GM21528 (cell line): Measurements from ENCODE around the gene ETV6.
A peak's percentile ranks its signal among the peaks of the same experiment; 100 is the strongest.

ENCODE experiments used
- ATAC-seq: cut with Tn5 transposase; IDR thresholded peaks from one replicate; pipeline ENCODE4 v1.9.1; 2021; ENCODE audit warnings: mild to moderate bottlenecking, moderate library complexity; ENCODE audit not compliant: unreplicated experiment, low FRiP score

The ETV6 gene

GRCh38 chr12:11712491-11712890, 63.0 kb downstream of the ETV6 start:
- ATAC-seq = no peak

GRCh38 chr12:11713202-11713601, 63.7 kb downstream of the ETV6 start:
- ATAC-seq = no peak

GRCh38 chr12:11714626-11715025, 65.2 kb downstream of the ETV6 start:
- no peak for ATAC-seq

GRCh38 chr12:11715621-11716020, 66.1 kb downstream of the ETV6 start:
- ATAC-seq = no peak

- ATAC-seq = no peak
Measured at GRCh38 chr12:11716794-11717518, 67.5 kb downstream of the ETV6 start.

- ATAC-seq = no peak
Measured at GRCh38 chr12:11717519-11717961, 68.1 kb downstream of the ETV6 start.

GRCh38 chr12:11718105-11718504, 68.6 kb downstream of the ETV6 start:
- no peak for ATAC-seq

- no peak for ATAC-seq
Measured at GRCh38 chr12:11718768-11719253, 69.3 kb downstream of the ETV6 start.

GRCh38 chr12:11719678-11720099, 70.2 kb downstream of the ETV6 start:
- ATAC-seq = no peak

- no peak for ATAC-seq
Measured at GRCh38 chr12:11722071-11722470, 72.6 kb downstream of the ETV6 start.

GRCh38 chr12:11722578-11723138, 73.2 kb downstream of the ETV6 start:
- no peak for ATAC-seq

GRCh38 chr12:11723993-11724392, 74.5 kb downstream of the ETV6 start:
- ATAC-seq = no peak

GRCh38 chr12:11724888-11725311, 75.4 kb downstream of the ETV6 start:
- no peak for ATAC-seq

GRCh38 chr12:11725686-11726085, 76.2 kb downstream of the ETV6 start:
- ATAC-seq = no peak

- no peak for ATAC-seq
Measured at GRCh38 chr12:11726659-11727058, 77.2 kb downstream of the ETV6 start.

- no peak for ATAC-seq
Measured at GRCh38 chr12:11727133-11727664, 77.7 kb downstream of the ETV6 start.

- ATAC-seq = no peak
Measured at GRCh38 chr12:11728154-11728755, 78.8 kb downstream of the ETV6 start.

GRCh38 chr12:11729008-11729407, 79.5 kb downstream of the ETV6 start:
- no peak for ATAC-seq

- ATAC-seq = peak; percentile 18
Measured at GRCh38 chr12:11729439-11730150, 80.1 kb downstream of the ETV6 start.

GRCh38 chr12:11730299-11731041, 81.0 kb downstream of the ETV6 start:
- peak; percentile 48 for ATAC-seq
